Measurements from ENCODE around the gene GABARAP. TPM values are rescaled to one million over a fixed set of nuclear protein-coding genes. Genes with fewer than 3 reads are reported as not detected.

The GABARAP gene
- polyA plus RNA-seq, 1 of the 3 experiments (the other 2 are of a cell fraction) = 585 TPM

GRCh38 chr17:7234083-7234951 lies 7.9 kb downstream of the GABARAP start, which contains the start of gene DVL2 (continued):
- TF ChIP-seq YY1 (IDR thresholded peaks at IDR 0.05; ENCODE audit: low read depth) (peak; percentile 70; the same call in 1 of the 2 replicates), FOXM1 (IDR thresholded peaks at IDR 0.05; ENCODE audit: low read depth) (peak; percentile 51; the same call in 1 of the 2 replicates), NRF1 (IDR thresholded peaks at IDR 0.05; ENCODE audit: low read depth, low read length) (peak; percentile 68), IRF3 (IDR thresholded peaks at IDR 0.05; ENCODE audit: low read depth, low read length) (no peak), TEAD4 (IDR thresholded peaks at IDR 0.05; ENCODE audit: borderline replicate concordance, insufficient read depth) (peak; percentile 58; the same call in 1 of the 2 replicates), TCF12 (IDR thresholded peaks at IDR 0.05) (no peak), GABPA (IDR thresholded peaks at IDR 0.05; ENCODE audit: low read depth) (no peak), ELF1 (IDR thresholded peaks at IDR 0.05) (peak; percentile 79), NFIC (IDR thresholded peaks at IDR 0.05; ENCODE audit: borderline replicate concordance) (no peak; the same call in 1 of the 2 replicates), TAF1 (IDR thresholded peaks at IDR 0.05; ENCODE audit: borderline replicate concordance, low read depth, low read length) (peak; percentile 11; the same call in 1 of the 2 replicates), CHD2 (IDR thresholded peaks at IDR 0.05; ENCODE audit: low read length, partially characterized antibody) (peak; percentile 96), RFX5 (IDR thresholded peaks at IDR 0.05; ENCODE audit: low read length) (no peak), REST (IDR thresholded peaks at IDR 0.05; ENCODE audit: low read depth, low read length) (no peak), RCOR1 (IDR thresholded peaks at IDR 0.05; ENCODE audit: low read length) (peak; percentile 68), RXRA (IDR thresholded peaks at IDR 0.05; ENCODE audit: borderline replicate concordance, low read depth) (no peak), MAX (IDR thresholded peaks at IDR 0.05; ENCODE audit: low read depth) (peak; percentile 90)
- TF ChIP-seq, protein P1, sequence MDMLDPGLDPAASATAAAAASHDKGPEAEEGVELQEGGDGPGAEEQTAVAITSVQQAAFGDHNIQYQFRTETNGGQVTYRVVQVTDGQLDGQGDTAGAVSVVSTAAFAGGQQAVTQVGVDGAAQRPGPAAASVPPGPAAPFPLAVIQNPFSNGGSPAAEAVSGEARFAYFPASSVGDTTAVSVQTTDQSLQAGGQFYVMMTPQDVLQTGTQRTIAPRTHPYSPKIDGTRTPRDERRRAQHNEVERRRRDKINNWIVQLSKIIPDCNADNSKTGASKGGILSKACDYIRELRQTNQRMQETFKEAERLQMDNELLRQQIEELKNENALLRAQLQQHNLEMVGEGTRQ (IDR thresholded peaks at IDR 0.05; ENCODE audit: borderline replicate concordance, low read depth, low read length) = peak; percentile 100
- TF ChIP-seq, protein P2, sequence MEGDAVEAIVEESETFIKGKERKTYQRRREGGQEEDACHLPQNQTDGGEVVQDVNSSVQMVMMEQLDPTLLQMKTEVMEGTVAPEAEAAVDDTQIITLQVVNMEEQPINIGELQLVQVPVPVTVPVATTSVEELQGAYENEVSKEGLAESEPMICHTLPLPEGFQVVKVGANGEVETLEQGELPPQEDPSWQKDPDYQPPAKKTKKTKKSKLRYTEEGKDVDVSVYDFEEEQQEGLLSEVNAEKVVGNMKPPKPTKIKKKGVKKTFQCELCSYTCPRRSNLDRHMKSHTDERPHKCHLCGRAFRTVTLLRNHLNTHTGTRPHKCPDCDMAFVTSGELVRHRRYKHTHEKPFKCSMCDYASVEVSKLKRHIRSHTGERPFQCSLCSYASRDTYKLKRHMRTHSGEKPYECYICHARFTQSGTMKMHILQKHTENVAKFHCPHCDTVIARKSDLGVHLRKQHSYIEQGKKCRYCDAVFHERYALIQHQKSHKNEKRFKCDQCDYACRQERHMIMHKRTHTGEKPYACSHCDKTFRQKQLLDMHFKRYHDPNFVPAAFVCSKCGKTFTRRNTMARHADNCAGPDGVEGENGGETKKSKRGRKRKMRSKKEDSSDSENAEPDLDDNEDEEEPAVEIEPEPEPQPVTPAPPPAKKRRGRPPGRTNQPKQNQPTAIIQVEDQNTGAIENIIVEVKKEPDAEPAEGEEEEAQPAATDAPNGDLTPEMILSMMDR (IDR thresholded peaks at IDR 0.05) = no peak
